Stimulated activated naive CD8-positive, alpha-beta T cell treated with anti-CD3 and anti-CD28 coated beads, Interleukin-15, amount 100 ng/mL, for 72 hours (primary cell): ENCODE data around the gene LGMN.
"Not testable (repeated sequence)": the region's sequence is repeated elsewhere in the genome, so short reads cannot be mapped to it uniquely, and the experiment has no call there.

Source experiments
- ATAC-seq: fragments of 150-1000 bp; cut with Tn5 transposase; 2 replicates; pipeline ENCODE4 v1.10.0; 2021; ENCODE audit warnings: mild to moderate bottlenecking, moderate library complexity
- DNase-seq, 2 donors: peaks; one replicate each; pipeline ENCODE4 v3.0.0; 2021 to 2022
- H3K27ac Mint-ChIP-seq, 2 donors: one replicate each; pipeline ENCODE4 v1.8.0; 2022; ENCODE audit warnings: mild to moderate bottlenecking in 2 of 2, mixed read lengths in 2 of 2, moderate library complexity in 2 of 2
- H3K27me3 Mint-ChIP-seq: one replicate; pipeline ENCODE4 v1.8.0; 2022; ENCODE audit warnings: mixed read lengths
- H3K4me1 Mint-ChIP-seq: one replicate; pipeline ENCODE4 v1.8.0; 2022; ENCODE audit warnings: mild to moderate bottlenecking, mixed read lengths
- H3K4me3 Mint-ChIP-seq, 2 donors: one replicate each; pipeline ENCODE4 v1.8.0; 2022; ENCODE audit warnings: mild to moderate bottlenecking in 2 of 2, mixed read lengths in 2 of 2, moderate library complexity in 1 of 2
- H3K9me3 Mint-ChIP-seq, 2 donors: one replicate each; pipeline ENCODE4 v1.8.0; 2022; ENCODE audit warnings: mixed read lengths in 2 of 2

Gene LGMN

GRCh38 chr14:92748259-92749016 is at the start of gene LGMN:
Gene LGMN, minus strand, starts transcription at chr14:92748627. Its CDS starts 15,841 bp downstream, at chr14:92732786.
- Mint-ChIP-seq H3K27me3 (peaks cover 44% of the 10 kb centered on the region), H3K9me3 (no peaks in the 10 kb centered on the region), H3K4me3 (peak within 1 kb of the TSS; percentile 80 to 84), H3K27ac (peak within 1 kb of the TSS in 1 of 2 donors; percentile 19), H3K4me1 (peaks cover 52% of the 10 kb centered on the region)
- ATAC-seq (peak; percentile 94), DNase-seq (peak; percentile 72)

- Mint-ChIP-seq H3K4me1 (peaks cover 50% of the 10 kb centered on the region), H3K27ac (peak overlapping the region; percentile 97 to 99), H3K4me3 (peak overlapping the region; percentile 95 to 97), H3K27me3 (no peaks in the 10 kb centered on the region), H3K9me3 (peaks cover 16 to 27% of the 10 kb centered on the region in 2 donors)
- ATAC-seq = no peak
- DNase-seq = no peak
Observed at GRCh38 chr14:92794961-92795360, 46.5 kb upstream of the LGMN start.

GRCh38 chr14:92794547-92794941 is 46.1 kb upstream of the LGMN start:
- peaks cover 46% of the 10 kb centered on the region for H3K4me1 Mint-ChIP-seq
- ATAC-seq (no peak), DNase-seq (peak in 1 of 2 donors; percentile 21)
- peaks cover 20 to 31% of the 10 kb centered on the region in 2 donors for H3K9me3 Mint-ChIP-seq
- H3K27ac Mint-ChIP-seq = peak overlapping the region; percentile 97 to 99
- H3K4me3 Mint-ChIP-seq = peak overlapping the region; percentile 95 to 97
- H3K27me3 Mint-ChIP-seq = no peaks in the 10 kb centered on the region

- peak within 1 kb of the TSS; percentile 95 to 97 for H3K4me3 Mint-ChIP-seq
- H3K9me3 Mint-ChIP-seq = peaks cover 26 to 37% of the 10 kb centered on the region in 2 donors
- H3K27me3 Mint-ChIP-seq = no peaks in the 10 kb centered on the region
- H3K4me1 Mint-ChIP-seq = peaks cover 45% of the 10 kb centered on the region
- H3K27ac Mint-ChIP-seq = peak within 1 kb of the TSS; percentile 97 to 99
- peak; percentile 97 for ATAC-seq
- peak; percentile 100 for DNase-seq
Observed at GRCh38 chr14:92793709-92794546, 45.5 kb upstream of the LGMN start, which contains the start of gene GOLGA5. Gene GOLGA5, plus strand, starts transcription at chr14:92794305. Its CDS starts 3,133 bp downstream, at chr14:92797438.

GRCh38 chr14:92792885-92793284 is 44.5 kb upstream of the LGMN start:
- H3K27me3 Mint-ChIP-seq = no peaks in the 10 kb centered on the region
- peaks cover 29 to 38% of the 10 kb centered on the region in 2 donors for H3K9me3 Mint-ChIP-seq
- H3K4me3 Mint-ChIP-seq = peak overlapping the region in 1 of 2 donors; percentile 95
- H3K4me1 Mint-ChIP-seq = peaks cover 38% of the 10 kb centered on the region
- ATAC-seq = no peak
- DNase-seq = no peak
- no peak overlapping the region for H3K27ac Mint-ChIP-seq

- H3K27me3 Mint-ChIP-seq = no peaks in the 10 kb centered on the region
- H3K4me1 Mint-ChIP-seq = peaks cover 26% of the 10 kb centered on the region
- peaks cover 29 to 38% of the 10 kb centered on the region in 2 donors for H3K9me3 Mint-ChIP-seq
- ATAC-seq (no peak), DNase-seq (no peak)
- H3K27ac Mint-ChIP-seq = no peak overlapping the region
- no peak overlapping the region for H3K4me3 Mint-ChIP-seq
Observed at GRCh38 chr14:92789457-92790089, 41.1 kb upstream of the LGMN start.

- H3K9me3 Mint-ChIP-seq = peaks cover 29 to 32% of the 10 kb centered on the region in 2 donors
- H3K27me3 Mint-ChIP-seq = no peaks in the 10 kb centered on the region
- DNase-seq (no peak), ATAC-seq (no peak)
- H3K4me3 Mint-ChIP-seq = no peak overlapping the region
- H3K27ac Mint-ChIP-seq = no peak overlapping the region
- H3K4me1 Mint-ChIP-seq = peaks cover 12% of the 10 kb centered on the region
Observed at GRCh38 chr14:92787554-92787953, 39.1 kb upstream of the LGMN start.

- H3K9me3 Mint-ChIP-seq = peaks cover 24 to 26% of the 10 kb centered on the region in 2 donors
- H3K4me1 Mint-ChIP-seq = peaks cover 12% of the 10 kb centered on the region
- ATAC-seq (no peak), DNase-seq (no peak)
- H3K27me3 Mint-ChIP-seq = no peaks in the 10 kb centered on the region
- no peak overlapping the region for H3K4me3 Mint-ChIP-seq
- no peak overlapping the region for H3K27ac Mint-ChIP-seq
Observed at GRCh38 chr14:92786427-92786756, 38.0 kb upstream of the LGMN start.

GRCh38 chr14:92785667-92786426 is 37.4 kb upstream of the LGMN start:
- H3K27ac Mint-ChIP-seq = no peak overlapping the region
- no peak for ATAC-seq
- H3K4me3 Mint-ChIP-seq = no peak overlapping the region

GRCh38 chr14:92783813-92784431 is 35.5 kb upstream of the LGMN start:
- DNase-seq = no peak
- Mint-ChIP-seq H3K9me3 (peaks cover under 1 to 3% of the 10 kb centered on the region in 2 donors), H3K4me1 (peaks cover 31% of the 10 kb centered on the region), H3K27me3 (no peaks in the 10 kb centered on the region), H3K4me3 (no peak overlapping the region), H3K27ac (no peak overlapping the region)
- ATAC-seq = peak; percentile 85

More at GRCh38 chr14:92785667-92786426, 37.4 kb upstream of the LGMN start:
- H3K4me1 Mint-ChIP-seq = peaks cover 14% of the 10 kb centered on the region
- H3K27me3 Mint-ChIP-seq = no peaks in the 10 kb centered on the region
- peaks cover 19 to 20% of the 10 kb centered on the region in 2 donors for H3K9me3 Mint-ChIP-seq
- DNase-seq = no peak

GRCh38 chr14:92781350-92781749 is 32.9 kb upstream of the LGMN start:
- no peak for ATAC-seq
- Mint-ChIP-seq H3K27ac (no peak overlapping the region), H3K27me3 (peaks cover 14% of the 10 kb centered on the region), H3K4me3 (no peak overlapping the region), H3K4me1 (peaks cover 30% of the 10 kb centered on the region), H3K9me3 (no peaks in the 10 kb centered on the region)
- no peak for DNase-seq

GRCh38 chr14:92780444-92781232 is 32.2 kb upstream of the LGMN start:
- no peaks in the 10 kb centered on the region for H3K9me3 Mint-ChIP-seq
- no peak overlapping the region for H3K27ac Mint-ChIP-seq
- no peak overlapping the region for H3K4me3 Mint-ChIP-seq
- ATAC-seq (peak; percentile 41), DNase-seq (no peak)
- peaks cover 14% of the 10 kb centered on the region for H3K27me3 Mint-ChIP-seq
- peaks cover 31% of the 10 kb centered on the region for H3K4me1 Mint-ChIP-seq

- peaks cover 37% of the 10 kb centered on the region for H3K4me1 Mint-ChIP-seq
- not testable (repeated sequence) for H3K27ac Mint-ChIP-seq, H3K4me3 Mint-ChIP-seq, ATAC-seq, H3K9me3 Mint-ChIP-seq, DNase-seq
- peaks cover 18% of the 10 kb centered on the region for H3K27me3 Mint-ChIP-seq
Observed at GRCh38 chr14:92778868-92779565, 30.6 kb upstream of the LGMN start.
